Activated T-helper 2 cell treated with anti-CD3 and anti-CD28 coated beads, Interferon-gamma antibody, Interleukin-2, Interleukin-4, amounts not matched to agents 10 μg/mL and 5 μg/mL and 100 μg/mL, durations not matched to agents 14 hours and 24 hours and 36 hours (primary cell): ENCODE results near the gene USP47. TPM values are rescaled to one million over a fixed set of nuclear protein-coding genes. Genes with fewer than 3 reads are reported as not detected.

Source experiments
- DNase-seq: peaks from one replicate; pipeline ENCODE4 v3.0.0; 2021; ENCODE audit warnings: low spot score
- H3K27ac Mint-ChIP-seq: one replicate; pipeline ENCODE4 v1.8.0; 2021; ENCODE audit warnings: mixed read lengths
- H3K27me3 Mint-ChIP-seq: one replicate; pipeline ENCODE4 v1.8.0; 2021; ENCODE audit warnings: low read depth, mixed read lengths
- H3K36me3 Mint-ChIP-seq: one replicate; pipeline ENCODE4 v1.8.0; 2021; ENCODE audit warnings: low read depth, mixed read lengths
- H3K4me1 Mint-ChIP-seq: one replicate; pipeline ENCODE4 v1.8.0; 2021; ENCODE audit warnings: low read depth, mixed read lengths
- H3K4me3 Mint-ChIP-seq: one replicate; pipeline ENCODE4 v1.8.0; 2021; ENCODE audit warnings: low read depth, mild to moderate bottlenecking, moderate library complexity, mixed read lengths
- H3K9me3 Mint-ChIP-seq: one replicate; pipeline ENCODE4 v1.8.0; 2021; ENCODE audit warnings: mixed read lengths
- intact Hi-C: fragments of 100-400 bp; cut with micrococcal nuclease; formaldehyde crosslinking; loops from one replicate; pipeline ENCODE4 v1.15.1; 2023
- total RNA-seq: library from RNA; stranded (reverse); gene quantifications from 2 replicates; pipeline ENCODE4 v1.2.3, GENCODE V29; 2022

Gene USP47
- total RNA-seq, 1 donor from 2014 or later: 55.8 TPM

DNA sequence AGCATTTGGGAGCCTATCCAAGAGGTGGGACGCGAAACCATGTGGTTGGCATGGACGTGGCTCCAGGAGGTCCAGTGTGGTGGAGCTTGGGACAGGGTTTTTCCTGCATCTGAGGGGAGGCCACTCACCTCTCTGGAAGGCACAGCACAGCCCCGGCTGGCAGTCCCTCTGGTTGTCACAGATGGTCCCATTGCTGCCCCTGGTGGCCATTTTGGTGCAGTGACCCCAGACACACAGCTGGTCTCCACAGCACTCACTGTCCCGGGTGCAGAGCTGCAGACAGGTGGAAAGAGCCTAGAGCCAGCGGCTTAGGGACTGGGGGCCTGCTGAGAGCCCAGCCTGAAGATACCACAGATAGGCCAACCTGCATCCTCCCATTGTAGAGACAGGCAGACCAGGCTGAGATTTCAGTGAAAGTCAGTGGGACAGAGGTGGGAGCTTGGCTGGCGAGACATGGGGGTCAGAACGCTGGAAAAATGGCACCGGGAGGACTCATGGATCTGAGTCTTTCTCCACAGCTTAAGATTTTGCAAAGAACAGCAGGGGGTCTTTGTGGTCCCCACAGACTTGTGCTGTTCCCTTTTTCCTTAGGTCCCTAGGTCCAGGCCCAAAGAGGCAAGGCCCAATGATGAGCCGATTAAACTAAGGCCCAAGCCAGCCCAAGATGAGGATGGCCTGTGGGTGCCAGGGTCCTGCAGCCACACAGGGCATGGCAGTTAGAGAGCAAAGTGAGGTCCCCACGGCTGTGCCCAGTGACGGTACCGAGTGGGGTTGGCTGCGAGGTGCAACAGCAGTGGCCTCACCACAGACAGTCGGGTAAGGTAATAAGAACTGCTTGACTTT is 125.3 kb downstream of the USP47 start:
- peaks cover 19% of the 10 kb centered on the region for H3K27me3 Mint-ChIP-seq
- no peaks in the 10 kb centered on the region for H3K9me3 Mint-ChIP-seq
- intact Hi-C loops: no loop called here
- no peak overlapping the region for H3K27ac Mint-ChIP-seq
- H3K36me3 Mint-ChIP-seq: no peaks in the 10 kb centered on the region
- no peak overlapping the region for H3K4me3 Mint-ChIP-seq
- peak; percentile 69 for DNase-seq
- H3K4me1 Mint-ChIP-seq: peaks cover 9% of the 10 kb centered on the region

DNA sequence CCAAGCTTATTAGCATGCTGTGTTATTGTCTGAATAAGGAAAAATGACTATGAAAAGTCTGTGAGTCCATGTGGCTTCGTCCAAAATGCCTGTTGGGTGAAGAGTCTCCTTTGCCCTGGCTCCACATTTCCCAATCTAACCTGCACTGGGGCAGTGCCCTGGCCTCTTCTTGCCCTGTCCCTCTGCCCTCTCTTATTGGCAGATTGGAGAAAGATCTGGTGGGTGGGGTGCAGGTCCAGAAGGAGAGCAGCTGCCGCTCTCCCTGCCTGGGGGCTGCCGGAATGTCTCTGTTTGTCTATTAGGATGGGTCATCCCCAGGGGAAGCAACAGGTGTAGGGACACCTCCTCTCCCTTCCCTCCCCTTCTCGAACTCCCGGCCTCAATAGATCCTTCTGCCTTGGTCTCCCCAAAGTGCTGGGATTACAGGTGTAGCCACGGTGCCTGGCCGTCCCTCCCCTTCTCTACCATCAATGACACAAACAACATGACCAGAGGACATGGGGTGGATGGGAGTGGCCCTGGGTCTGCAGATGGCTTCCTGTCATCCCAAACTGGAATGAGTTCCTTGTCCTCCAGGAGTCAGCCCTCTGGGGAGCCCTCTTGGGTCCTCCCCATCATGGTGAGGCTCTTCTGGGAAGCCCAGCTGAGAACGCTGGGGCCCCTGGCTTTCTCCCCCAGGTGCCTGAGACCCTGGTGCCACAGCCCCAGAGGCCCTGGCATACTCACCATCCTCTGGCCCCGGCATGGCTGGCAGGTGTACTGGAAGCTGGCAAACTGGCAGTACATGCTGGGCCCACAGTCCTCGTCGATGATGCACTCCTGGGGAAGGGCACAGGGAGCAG is 126.1 kb downstream of the USP47 start:
- DNase-seq: no peak
- H3K4me1 Mint-ChIP-seq: peaks cover 4% of the 10 kb centered on the region
- peaks cover 16% of the 10 kb centered on the region for H3K27me3 Mint-ChIP-seq
- H3K27ac Mint-ChIP-seq: no peak overlapping the region
- H3K4me3 Mint-ChIP-seq: no peak overlapping the region
- H3K9me3 Mint-ChIP-seq: no peaks in the 10 kb centered on the region
- no peaks in the 10 kb centered on the region for H3K36me3 Mint-ChIP-seq
- intact Hi-C loops: no loop called here

DNA sequence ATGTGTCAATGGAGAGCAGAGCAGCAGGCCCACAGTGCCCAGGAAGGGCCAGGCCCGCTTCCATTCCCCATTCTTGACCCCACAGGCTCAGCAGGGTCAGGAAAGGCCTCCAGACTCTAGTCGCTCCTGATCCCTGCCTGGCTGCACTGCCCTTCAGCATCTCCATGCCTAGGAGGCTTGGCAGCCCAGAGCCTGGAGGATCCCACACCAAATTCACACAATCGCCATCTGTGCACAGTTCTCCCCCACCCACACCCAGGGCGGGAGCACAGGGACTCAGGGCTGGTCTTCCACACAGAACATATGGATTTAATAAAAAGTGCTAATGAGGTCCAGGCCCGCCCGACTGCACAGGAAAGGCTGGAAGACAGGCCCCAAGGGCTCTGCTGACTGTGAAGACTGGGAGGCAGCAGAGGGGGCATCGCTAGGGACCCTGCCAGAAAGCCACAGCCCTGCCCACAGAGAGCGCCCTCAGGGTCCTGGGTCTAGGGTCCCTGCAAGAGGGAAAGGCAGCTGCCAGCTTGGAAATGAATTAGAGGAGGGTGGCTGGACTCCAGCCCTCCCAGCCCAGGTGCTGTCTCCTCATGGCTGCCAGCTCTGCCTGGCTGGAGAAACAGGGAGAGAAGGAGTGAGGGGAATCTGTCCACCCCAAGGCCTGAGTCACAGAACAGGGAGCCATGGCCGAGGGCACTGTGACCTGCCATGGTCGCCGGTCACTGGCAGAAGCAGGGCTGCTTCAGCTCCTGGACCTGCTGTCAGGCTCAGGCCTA is 126.9 kb downstream of the USP47 start:
- peaks cover 15% of the 10 kb centered on the region for H3K27me3 Mint-ChIP-seq
- no peaks in the 10 kb centered on the region for H3K9me3 Mint-ChIP-seq
- H3K4me3 Mint-ChIP-seq: no peak overlapping the region
- no peak overlapping the region for H3K27ac Mint-ChIP-seq
- DNase-seq: no peak
- intact Hi-C loops: no loop called here
- peaks cover 4% of the 10 kb centered on the region for H3K4me1 Mint-ChIP-seq
- no peaks in the 10 kb centered on the region for H3K36me3 Mint-ChIP-seq

GRCh38 chr11:11969380-11970215 is 127.8 kb downstream of the USP47 start:
- DNase-seq: no peak
- intact Hi-C loops: no loop called here
- Mint-ChIP-seq H3K9me3 (no peaks in the 10 kb centered on the region), H3K4me1 (peaks cover 4% of the 10 kb centered on the region), H3K27me3 (peaks cover 11% of the 10 kb centered on the region), H3K36me3 (no peaks in the 10 kb centered on the region), H3K4me3 (no peak overlapping the region), H3K27ac (no peak overlapping the region)

GRCh38 chr11:11970556-11970955 is 128.8 kb downstream of the USP47 start:
- intact Hi-C loops: no loop called here
- Mint-ChIP-seq H3K27ac (no peak overlapping the region), H3K4me1 (peaks cover 4% of the 10 kb centered on the region), H3K9me3 (no peaks in the 10 kb centered on the region), H3K27me3 (peaks cover 8% of the 10 kb centered on the region), H3K36me3 (no peaks in the 10 kb centered on the region), H3K4me3 (no peak overlapping the region)
- DNase-seq: no peak

- H3K27ac Mint-ChIP-seq: no peak overlapping the region
- no peak overlapping the region for H3K4me3 Mint-ChIP-seq
- no peaks in the 10 kb centered on the region for H3K9me3 Mint-ChIP-seq
- intact Hi-C loops: no loop called here
- H3K36me3 Mint-ChIP-seq: no peaks in the 10 kb centered on the region
- peaks cover 8% of the 10 kb centered on the region for H3K27me3 Mint-ChIP-seq
- DNase-seq: no peak
- peaks cover under 1% of the 10 kb centered on the region for H3K4me1 Mint-ChIP-seq
Observed at GRCh38 chr11:11971906-11972547, 130.3 kb downstream of the USP47 start.

- H3K9me3 Mint-ChIP-seq: no peaks in the 10 kb centered on the region
- no peaks in the 10 kb centered on the region for H3K36me3 Mint-ChIP-seq
- no peak for DNase-seq
- no peak overlapping the region for H3K4me3 Mint-ChIP-seq
- H3K27ac Mint-ChIP-seq: no peak overlapping the region
- H3K27me3 Mint-ChIP-seq: peaks cover 8% of the 10 kb centered on the region
- intact Hi-C loops: no loop called here
- H3K4me1 Mint-ChIP-seq: no peaks in the 10 kb centered on the region
Observed at GRCh38 chr11:11972730-11973341, 131.1 kb downstream of the USP47 start.

GRCh38 chr11:11973361-11973800 is 131.6 kb downstream of the USP47 start:
- no peak for DNase-seq
- no peak overlapping the region for H3K4me3 Mint-ChIP-seq
- no peaks in the 10 kb centered on the region for H3K36me3 Mint-ChIP-seq
- peaks cover 9% of the 10 kb centered on the region for H3K27me3 Mint-ChIP-seq
- H3K27ac Mint-ChIP-seq: no peak overlapping the region
- intact Hi-C loops: no loop called here
- no peaks in the 10 kb centered on the region for H3K4me1 Mint-ChIP-seq
- H3K9me3 Mint-ChIP-seq: no peaks in the 10 kb centered on the region

DNA sequence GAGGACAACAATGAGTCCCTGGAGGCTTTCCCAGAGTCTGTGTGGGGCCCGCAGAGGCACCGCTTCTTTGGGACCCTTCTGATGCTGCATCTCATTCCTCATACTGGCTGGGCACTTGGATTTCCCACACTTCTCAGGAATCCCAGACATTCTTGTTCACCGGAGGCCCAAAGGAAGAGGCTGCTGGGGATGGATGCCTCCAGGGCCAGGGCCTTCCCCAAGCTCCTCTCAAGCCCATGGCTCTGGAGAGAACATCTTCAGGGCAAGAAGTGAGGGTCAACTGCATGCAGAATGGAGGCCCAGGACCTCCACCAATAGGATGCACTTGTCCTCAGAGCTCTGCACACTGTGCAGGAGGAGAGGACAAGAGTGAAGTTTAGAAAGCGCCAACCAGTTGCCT is 132.1 kb downstream of the USP47 start:
- no peak for DNase-seq
- Mint-ChIP-seq H3K27ac (no peak overlapping the region), H3K36me3 (no peaks in the 10 kb centered on the region), H3K4me1 (no peaks in the 10 kb centered on the region), H3K27me3 (peaks cover 10% of the 10 kb centered on the region), H3K9me3 (no peaks in the 10 kb centered on the region), H3K4me3 (no peak overlapping the region)
- intact Hi-C loops: no loop called here

DNA sequence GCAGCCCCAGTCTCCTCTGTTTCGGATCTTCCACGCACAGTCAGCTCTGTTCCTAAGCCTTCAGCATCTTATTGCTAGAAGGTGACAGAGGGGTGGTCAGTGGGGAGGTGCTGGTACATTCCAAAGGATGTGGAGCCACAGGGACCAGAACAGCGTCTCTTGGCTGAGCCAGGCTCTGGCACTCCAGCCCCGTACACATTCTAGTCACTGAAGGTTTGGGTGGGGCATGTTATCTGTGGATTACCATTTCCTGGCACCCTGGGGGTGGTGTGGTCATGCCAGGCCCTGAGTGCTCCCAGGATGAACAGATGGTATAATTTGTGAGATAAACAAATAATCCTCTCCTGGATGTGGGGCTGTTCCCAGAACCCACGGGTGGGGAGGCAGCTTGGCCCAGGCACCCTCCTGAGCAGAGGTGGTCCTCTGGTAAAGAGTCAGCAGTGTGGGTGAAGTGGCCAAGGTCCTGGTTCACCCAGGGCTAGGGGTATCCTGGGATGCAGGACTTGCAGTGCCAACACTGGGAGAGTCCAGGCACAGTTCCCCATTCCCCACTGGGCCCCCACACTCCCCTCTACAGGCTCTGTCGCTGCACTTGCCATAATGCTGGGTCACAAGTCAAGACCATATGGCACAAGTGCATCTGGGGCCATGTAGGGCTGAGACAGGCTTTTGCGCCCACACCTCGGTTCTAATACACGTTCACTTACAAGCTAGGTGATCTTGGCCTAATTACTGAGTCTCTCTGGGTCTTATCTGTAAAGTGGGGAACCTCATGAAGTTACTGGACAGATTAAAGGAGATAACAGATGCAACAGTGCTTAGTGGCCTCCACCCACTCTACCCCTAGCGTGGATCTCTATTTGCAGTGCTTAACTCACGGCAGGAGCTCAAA is 133.7 kb downstream of the USP47 start:
- H3K4me3 Mint-ChIP-seq: no peak overlapping the region
- H3K27ac Mint-ChIP-seq: no peak overlapping the region
- DNase-seq: no peak
- intact Hi-C loops: no loop called here
- peaks cover 4% of the 10 kb centered on the region for H3K27me3 Mint-ChIP-seq
- H3K4me1 Mint-ChIP-seq: no peaks in the 10 kb centered on the region
- H3K9me3 Mint-ChIP-seq: no peaks in the 10 kb centered on the region
- no peaks in the 10 kb centered on the region for H3K36me3 Mint-ChIP-seq
